IPS DF 6.9 (cell line): Measurements from ENCODE around the gene ASPG.
"Not testable (repeated sequence)": the region's sequence is repeated elsewhere in the genome, so short reads cannot be mapped to it uniquely, and the experiment has no call there.

Experiments
- DNase-seq: peaks from one replicate; pipeline ENCODE4 v3.0.0-alpha.2; 2013; ENCODE audit warnings: low read depth, low spot score
- H3K27ac ChIP-seq: one replicate; pipeline ENCODE4 v1.5.1; 2013; ENCODE audit warnings: low read length, control low read depth
- H3K27me3 ChIP-seq: 2 replicates; pipeline ENCODE4 v1.6.1; 2013; ENCODE audit warnings: mild to moderate bottlenecking, low read length; ENCODE audit not compliant: control insufficient read depth, insufficient read depth
- H3K36me3 ChIP-seq: 2 replicates; pipeline ENCODE4 v1.6.1; 2013; ENCODE audit warnings: low read length; ENCODE audit not compliant: control insufficient read depth, insufficient read depth
- H3K4me1 ChIP-seq: 2 replicates; pipeline ENCODE4 v1.6.1; 2013; ENCODE audit warnings: low read length; ENCODE audit not compliant: control insufficient read depth, insufficient read depth
- H3K4me3 ChIP-seq: 2 replicates; pipeline ENCODE4 v1.5.1; 2013; ENCODE audit warnings: mild to moderate bottlenecking, low read length
- H3K9me3 ChIP-seq: 2 replicates; pipeline ENCODE4 v1.6.1; 2013; ENCODE audit warnings: low read length, inconsistent platforms; ENCODE audit not compliant: control insufficient read depth, insufficient read depth
- WGBS: extraction: QIAGEN DNeasy Blood & Tissue Kit; methylation state at CpG from one replicate; pipeline ENCODE4 v1.1.7; 2013; ENCODE audit warnings: mixed read lengths, missing lambda C conversion rate; ENCODE audit not compliant: insufficient read length, insufficient coverage; 5-methylcytosine and 5-hydroxymethylcytosine counted together

ASPG gene

DNA sequence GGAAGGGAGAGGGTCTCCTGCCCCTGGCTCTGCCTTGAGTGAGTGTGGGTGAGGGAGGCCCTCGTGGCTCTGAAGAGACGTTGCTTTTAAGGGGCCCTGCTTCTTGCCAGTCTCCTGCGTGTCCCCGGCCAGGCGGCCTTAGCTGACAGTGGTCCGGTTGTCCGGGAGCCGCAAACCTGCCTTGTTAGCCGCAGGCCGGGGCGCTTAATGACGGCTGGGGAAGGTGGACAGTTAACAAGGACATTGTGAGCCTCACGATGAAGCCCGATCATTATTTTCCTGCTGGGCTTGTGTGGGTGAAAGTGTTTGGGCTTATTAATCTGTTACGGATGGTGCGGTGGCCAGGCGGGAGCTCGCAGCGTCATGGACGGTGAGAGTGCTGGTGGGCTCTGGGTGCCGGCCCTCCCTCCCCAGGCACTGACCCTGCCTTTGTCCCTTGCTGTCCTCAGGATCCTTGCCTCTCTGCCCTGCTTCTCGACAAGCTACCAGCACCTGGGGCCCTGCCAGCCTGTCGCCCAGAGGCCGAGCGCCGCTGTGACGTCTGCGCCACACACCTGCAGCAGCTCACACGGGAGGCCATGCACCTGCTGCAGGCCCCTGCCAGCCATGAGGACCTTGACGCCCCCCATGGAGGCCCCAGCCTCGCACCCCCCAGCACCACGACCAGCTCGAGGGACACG, 66.2 kb downstream of the ASPG start:
- WGBS = no CpG with 5 or more reads among the region's 34 CpGs

GRCh38 chr14:104152246-104152575, 66.7 kb downstream of the ASPG start:
- Histone ChIP-seq H3K4me3 (no peak overlapping the region), H3K4me1 (peaks cover 20% of the 10 kb centered on the region), H3K27ac (no peak overlapping the region), H3K9me3 (no peaks in the 10 kb centered on the region), H3K27me3 (no peaks in the 10 kb centered on the region), H3K36me3 (peaks cover 13% of the 10 kb centered on the region)
- no CpG with 5 or more reads among the region's 14 CpGs for WGBS
- no peak for DNase-seq

More for the DNA sequence above, 66.2 kb downstream of the ASPG start:
- DNase-seq = no peak
- Histone ChIP-seq H3K4me1 (peaks cover 20% of the 10 kb centered on the region), H3K36me3 (peaks cover 13% of the 10 kb centered on the region), H3K4me3 (no peak overlapping the region), H3K9me3 (no peaks in the 10 kb centered on the region), H3K27me3 (no peaks in the 10 kb centered on the region), H3K27ac (no peak overlapping the region)

- peaks cover 18% of the 10 kb centered on the region for H3K4me1 ChIP-seq
- no peak overlapping the region for H3K27ac ChIP-seq
- peaks cover 13% of the 10 kb centered on the region for H3K36me3 ChIP-seq
- no CpG with 5 or more reads among the region's 21 CpGs for WGBS
- H3K4me3 ChIP-seq = no peak overlapping the region
- H3K27me3 ChIP-seq = no peaks in the 10 kb centered on the region
- DNase-seq = no peak
- no peaks in the 10 kb centered on the region for H3K9me3 ChIP-seq
Measured at GRCh38 chr14:104152686-104153393, 67.3 kb downstream of the ASPG start.

DNA sequence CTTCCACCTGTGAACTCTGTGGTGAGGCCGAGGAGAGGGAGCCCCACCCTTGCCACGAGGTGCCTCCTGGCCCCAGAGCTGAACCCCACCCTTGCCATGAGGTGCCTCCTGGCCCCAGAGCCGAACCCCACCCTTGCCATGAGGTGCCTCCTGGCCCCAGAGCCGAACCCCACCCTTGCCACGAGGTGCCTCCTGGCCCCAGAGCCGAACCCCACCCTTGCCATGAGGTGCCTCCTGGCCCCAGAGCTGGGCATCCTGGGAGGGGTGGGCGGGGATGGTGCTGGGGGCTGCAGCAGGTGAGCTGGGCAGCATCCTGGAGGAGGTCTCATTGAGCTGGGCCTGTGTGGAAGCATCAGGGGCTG, 67.9 kb downstream of the ASPG start:
- not testable (repeated sequence) for H3K9me3 ChIP-seq, H3K27me3 ChIP-seq, H3K27ac ChIP-seq, DNase-seq, H3K4me3 ChIP-seq
- H3K4me1 ChIP-seq = peaks cover 16% of the 10 kb centered on the region
- H3K36me3 ChIP-seq = peaks cover 13% of the 10 kb centered on the region
- no CpG with 5 or more reads among the region's 7 CpGs for WGBS

- Histone ChIP-seq H3K27ac (no peak overlapping the region), H3K4me3 (no peak overlapping the region), H3K27me3 (no peaks in the 10 kb centered on the region), H3K9me3 (no peaks in the 10 kb centered on the region), H3K4me1 (peaks cover 10% of the 10 kb centered on the region), H3K36me3 (peaks cover 16% of the 10 kb centered on the region)
- no CpG with 5 or more reads among the region's 15 CpGs for WGBS
- DNase-seq = no peak
Measured at GRCh38 chr14:104154246-104154645, 68.7 kb downstream of the ASPG start.

DNA sequence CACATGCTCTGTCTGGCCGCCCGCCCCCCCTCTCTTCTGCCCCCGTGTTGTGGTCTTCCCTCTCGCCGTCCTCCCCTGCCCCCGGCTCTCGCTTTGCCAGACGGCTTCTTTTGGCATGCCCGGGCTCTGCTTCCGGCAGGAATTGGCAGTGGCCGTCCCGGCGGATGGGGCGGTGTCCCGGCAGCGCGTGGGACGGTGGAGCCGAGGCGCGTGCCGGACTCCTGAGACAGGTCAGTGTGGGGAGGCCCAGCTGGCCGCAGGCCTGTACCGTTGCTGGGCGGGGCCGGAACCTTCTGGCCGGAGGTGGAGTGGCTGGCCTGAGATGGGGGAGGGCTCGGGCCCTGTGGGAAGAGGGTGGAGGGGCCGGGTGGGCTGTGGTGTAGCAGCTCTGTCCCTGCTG, 70.0 kb downstream of the ASPG start:
- no CpG with 5 or more reads among the region's 29 CpGs for WGBS
- H3K9me3 ChIP-seq = no peaks in the 10 kb centered on the region
- H3K36me3 ChIP-seq = peaks cover 16% of the 10 kb centered on the region

GRCh38 chr14:104156142-104156541, 70.6 kb downstream of the ASPG start:
- Histone ChIP-seq H3K9me3 (no peaks in the 10 kb centered on the region), H3K36me3 (peaks cover 16% of the 10 kb centered on the region), H3K27me3 (no peaks in the 10 kb centered on the region), H3K4me3 (no peak overlapping the region), H3K4me1 (peaks cover 1% of the 10 kb centered on the region; the same call in 1 of the 2 replicates), H3K27ac (no peak overlapping the region)
- no peak for DNase-seq
- WGBS = no CpG with 5 or more reads among the region's 5 CpGs

More for the DNA sequence above, 70.0 kb downstream of the ASPG start:
- Histone ChIP-seq H3K4me1 (peaks cover 4% of the 10 kb centered on the region; the same call in 1 of the 2 replicates), H3K4me3 (no peak overlapping the region), H3K27ac (no peak overlapping the region), H3K27me3 (no peaks in the 10 kb centered on the region)
- no peak for DNase-seq

- Histone ChIP-seq H3K27ac (no peak overlapping the region), H3K4me3 (no peak overlapping the region), H3K4me1 (peaks cover 1% of the 10 kb centered on the region; the same call in 1 of the 2 replicates), H3K36me3 (peaks cover 13% of the 10 kb centered on the region), H3K9me3 (no peaks in the 10 kb centered on the region), H3K27me3 (no peaks in the 10 kb centered on the region)
- DNase-seq = no peak
- WGBS = no CpG with 5 or more reads among the region's 42 CpGs
Measured at GRCh38 chr14:104157016-104157928, 71.8 kb downstream of the ASPG start.

DNA sequence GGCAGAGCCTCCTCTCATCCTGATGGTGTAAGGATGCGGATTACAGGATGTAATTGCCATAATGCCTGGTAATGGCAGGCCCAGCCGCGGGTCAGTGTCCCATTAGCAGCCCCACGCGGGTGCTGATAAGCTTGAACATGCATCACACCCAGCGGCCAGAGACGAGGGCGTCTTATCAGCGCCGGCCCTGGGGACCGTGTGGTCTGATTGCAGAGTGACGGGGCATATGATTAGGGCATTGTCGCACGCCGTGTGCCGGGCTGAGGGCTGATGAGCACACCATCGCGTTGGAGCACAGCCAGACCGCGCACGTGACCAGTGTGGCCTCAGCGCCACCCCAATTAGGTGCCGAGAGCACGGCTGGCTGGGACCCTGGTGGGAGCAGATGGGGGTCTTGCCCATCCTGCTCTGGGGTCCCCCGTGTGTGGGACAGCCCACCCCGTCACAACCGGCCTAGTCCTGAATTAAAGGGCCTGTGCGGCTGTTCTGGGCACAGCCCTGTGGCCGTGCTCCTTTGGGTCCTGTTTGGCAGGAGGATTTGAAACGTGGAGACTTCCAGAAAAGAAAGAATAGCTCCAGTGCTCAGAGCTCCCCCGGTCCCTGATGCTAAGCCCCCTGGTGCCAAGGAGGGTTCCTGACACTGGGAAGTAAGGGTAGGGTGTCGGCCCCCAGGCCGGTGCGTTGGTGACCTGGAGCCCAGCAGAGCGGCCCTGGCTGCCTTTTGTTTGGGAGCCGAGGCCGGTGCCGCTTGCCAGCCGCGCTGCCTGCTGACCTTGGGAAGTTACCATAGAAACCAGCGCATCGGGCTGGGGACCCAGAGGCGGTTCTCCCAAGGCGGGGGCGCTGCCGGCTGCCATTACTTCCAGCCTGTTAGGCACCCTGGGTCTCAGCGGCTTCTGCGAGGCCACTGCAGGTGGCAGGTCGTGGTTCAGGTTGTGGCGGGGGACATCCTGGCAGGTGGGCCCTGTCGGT, 73.6 kb downstream of the ASPG start:
- Histone ChIP-seq H3K9me3 (no peaks in the 10 kb centered on the region), H3K27ac (no peak overlapping the region), H3K4me3 (no peak overlapping the region), H3K36me3 (peaks cover 3% of the 10 kb centered on the region; the same call in 1 of the 2 replicates), H3K27me3 (no peaks in the 10 kb centered on the region), H3K4me1 (peaks cover 1% of the 10 kb centered on the region; the same call in 1 of the 2 replicates)
- no peak for DNase-seq
- WGBS = no CpG with 5 or more reads among the region's 51 CpGs
